NCI-H526 (cell line): ENCODE data around the gene TESMIN.

Experiments used
- DNase-seq, 2 experiments: peaks; one replicate each; lab custom pipeline; 2025; lab: John Stamatoyannopoulos, UW

Gene TESMIN

DNA sequence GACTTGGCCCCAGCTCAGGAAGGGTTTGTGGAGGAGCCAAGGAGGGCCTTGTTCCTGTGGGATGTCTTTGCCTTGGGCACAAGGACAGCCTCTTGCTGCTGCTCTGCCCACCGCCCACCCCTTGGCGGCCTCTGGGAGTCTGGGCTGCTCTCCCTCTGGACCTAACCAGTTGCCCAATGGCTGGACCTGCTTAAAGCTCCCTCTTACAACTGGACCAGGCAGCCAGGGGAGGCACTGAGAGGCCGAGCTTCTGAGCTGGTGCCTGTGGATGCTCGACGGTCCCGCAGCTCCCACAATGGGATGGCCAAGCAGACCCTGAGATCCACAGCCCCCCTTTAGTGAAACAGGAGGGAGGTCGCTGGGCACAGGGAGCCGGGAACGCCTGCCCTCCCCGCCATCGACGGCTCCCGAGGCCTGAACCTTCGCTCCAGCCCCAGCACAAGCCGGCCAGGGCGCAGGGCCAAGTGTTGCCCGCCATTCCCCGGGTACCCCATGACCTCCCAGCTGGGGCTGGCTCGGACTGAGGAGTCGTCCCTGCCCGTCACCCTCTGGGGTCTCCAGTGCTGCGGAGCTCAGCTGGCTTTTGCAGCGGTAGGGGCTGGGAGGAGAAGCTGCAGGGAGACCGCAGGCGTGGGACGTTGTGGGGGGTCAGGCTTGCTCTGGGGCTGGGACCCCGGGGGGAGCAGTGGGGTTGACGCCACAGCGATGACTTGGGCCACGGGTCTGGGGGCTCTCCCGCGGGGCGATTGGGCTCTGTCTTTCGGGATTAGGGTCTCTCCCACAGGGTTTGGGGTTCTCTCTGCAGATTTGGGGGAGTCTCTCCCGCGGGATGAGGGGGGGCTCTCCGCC is 67.6 kb downstream of the TESMIN start:
- no peak for DNase-seq

DNA sequence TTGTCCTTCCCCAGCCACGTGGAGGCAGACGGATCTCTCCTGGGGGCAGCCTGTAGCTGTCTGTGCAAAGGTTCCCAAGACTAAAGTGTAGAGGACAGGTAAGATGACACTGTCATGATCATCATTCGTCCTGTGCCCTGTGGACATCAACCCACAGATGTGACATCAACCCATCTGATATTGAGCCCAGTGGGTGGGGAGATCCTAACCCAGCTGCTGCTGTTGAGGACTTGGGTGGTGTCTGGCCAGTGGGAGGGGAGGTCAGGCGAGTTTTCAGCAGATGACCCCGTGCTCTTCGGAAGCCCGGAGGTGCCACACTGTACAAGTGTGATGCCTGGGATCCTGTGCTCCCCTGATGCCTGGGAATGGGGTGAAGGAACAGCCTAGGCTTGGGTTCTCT is 68.2 kb downstream of the TESMIN start:
- DNase-seq = no peak

DNA sequence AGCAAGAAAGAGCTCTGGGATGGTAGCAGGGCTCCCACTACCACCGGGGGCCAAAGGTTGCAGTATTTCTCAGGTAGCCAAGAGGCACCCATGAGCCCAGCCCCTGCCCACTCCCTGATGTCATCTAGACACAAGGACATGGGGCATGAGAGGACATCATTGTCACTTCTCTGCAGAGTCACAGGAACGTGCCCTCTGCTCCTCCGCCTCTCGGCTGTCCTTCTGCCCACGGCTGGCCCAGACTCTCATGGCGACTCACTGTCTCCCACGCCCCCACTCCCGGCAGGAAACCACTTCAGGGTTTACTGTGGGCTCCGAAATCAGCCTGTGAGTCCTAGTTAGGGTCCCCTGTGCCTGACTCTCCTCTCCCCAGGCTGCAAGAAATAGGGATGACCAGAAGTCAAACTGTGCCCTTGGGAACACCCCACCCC is 68.8 kb downstream of the TESMIN start:
- DNase-seq = no peak

DNA sequence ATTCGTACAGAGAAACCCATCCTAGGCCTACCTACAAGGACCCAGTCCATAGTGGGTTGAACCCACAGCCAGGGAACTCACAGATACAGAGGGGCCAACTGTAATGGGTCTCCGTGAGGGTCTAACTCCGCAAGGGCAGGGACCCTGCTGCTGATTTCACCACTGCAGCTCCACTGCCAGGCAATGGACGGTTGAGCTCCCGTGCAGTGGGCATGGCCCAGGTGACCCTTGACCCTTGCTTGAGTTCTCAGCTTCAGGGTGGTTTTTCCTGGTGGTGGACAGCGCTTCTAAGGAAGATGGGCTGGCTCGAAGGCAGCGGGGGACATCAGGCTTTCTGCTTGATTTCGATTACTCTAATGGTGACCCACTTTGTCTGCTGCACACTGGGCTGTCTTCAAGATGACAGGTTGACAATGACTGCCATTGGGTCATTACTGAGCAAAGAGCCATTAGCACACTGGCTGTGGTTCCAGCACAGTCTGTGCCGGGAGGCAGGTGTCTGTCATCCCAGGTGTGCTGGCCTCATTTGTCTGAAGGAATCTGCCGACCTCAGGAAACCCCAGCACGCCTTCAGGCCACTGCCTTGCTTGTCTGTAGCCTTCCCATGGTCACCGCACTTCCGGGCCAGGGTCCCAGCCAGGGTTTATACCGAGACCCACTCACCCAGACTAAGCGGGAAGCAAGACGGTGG is 70.6 kb downstream of the TESMIN start:
- DNase-seq = no peak

DNA sequence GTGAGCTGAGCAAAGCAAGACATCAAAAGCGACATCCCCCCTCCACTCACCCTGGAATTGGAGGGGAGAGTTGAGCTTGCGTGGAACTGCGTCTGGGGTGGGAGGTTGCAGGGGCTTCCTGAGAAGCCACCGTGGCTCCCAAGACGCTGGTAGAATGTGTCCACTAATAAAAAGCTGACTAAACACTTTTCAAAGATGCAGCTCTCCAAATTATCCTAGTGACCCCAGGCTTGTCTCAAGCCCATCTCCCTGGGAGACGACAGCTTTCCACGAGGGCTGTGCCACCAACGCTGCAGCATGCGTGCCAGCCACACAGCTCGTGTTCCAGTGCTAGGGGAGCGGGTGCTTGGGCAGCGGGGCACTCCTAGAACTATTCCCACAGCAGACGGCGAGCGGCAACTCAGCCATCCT is 73.3 kb downstream of the TESMIN start:
- DNase-seq = no peak

DNA sequence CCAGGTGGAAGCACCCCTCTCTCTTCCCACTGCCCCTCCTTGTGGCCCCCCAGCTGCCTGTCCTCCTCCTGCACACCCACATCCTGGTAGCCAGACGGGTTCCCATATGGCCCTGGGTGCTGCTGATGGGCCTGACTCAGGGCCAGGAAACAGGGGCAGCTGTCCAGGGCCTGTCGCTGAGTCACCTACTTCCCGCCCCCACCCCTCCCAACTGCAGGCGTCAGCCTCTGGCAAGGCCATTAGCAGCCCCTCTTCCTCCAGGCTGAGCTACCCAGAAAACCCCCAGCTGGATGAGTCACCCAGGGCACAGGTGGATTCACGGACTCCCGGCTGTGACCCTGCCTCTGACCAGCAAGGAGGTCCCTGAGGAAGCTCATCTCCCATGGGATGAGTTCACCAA is 73.9 kb downstream of the TESMIN start:
- no peak for DNase-seq

DNA sequence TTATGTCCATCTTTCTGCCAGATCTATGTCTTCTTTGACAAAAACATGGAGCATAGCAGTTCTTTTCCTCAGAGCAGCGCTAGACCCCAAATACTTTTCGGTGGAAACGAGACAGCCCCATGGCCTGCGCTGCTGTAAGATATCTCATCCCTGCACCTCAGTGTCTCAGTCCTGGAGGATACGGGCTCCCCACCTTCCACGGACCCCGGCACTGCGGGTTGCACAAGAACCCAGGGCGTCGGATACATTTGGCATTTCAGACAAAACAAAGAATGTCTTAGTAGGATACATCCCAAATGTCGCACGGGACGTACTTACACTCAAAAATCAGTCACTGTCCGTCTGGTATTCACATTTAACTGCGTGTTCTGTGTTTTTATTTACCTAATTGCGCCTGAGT is 76.9 kb downstream of the TESMIN start:
- no peak for DNase-seq

DNA sequence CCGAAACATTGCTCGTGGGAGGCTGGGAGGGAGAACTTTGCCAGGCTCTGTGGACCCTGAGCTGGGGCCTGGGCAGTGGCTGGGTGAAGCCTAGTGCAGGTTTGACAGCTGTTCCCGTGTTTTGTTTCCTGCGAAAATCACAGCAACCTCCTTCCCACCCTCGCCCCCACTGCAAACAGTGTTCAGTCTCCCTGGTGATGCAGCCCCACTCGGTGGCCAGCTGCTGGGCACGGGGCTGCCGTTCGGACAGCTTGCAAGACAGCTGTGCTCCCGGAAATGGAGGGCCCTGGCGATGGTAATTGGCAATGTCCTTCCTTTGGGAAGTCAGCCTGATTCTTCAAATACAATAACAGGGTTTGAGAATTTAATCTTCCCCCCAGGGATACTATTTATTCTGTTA is 77.3 kb downstream of the TESMIN start:
- no peak for DNase-seq

DNA sequence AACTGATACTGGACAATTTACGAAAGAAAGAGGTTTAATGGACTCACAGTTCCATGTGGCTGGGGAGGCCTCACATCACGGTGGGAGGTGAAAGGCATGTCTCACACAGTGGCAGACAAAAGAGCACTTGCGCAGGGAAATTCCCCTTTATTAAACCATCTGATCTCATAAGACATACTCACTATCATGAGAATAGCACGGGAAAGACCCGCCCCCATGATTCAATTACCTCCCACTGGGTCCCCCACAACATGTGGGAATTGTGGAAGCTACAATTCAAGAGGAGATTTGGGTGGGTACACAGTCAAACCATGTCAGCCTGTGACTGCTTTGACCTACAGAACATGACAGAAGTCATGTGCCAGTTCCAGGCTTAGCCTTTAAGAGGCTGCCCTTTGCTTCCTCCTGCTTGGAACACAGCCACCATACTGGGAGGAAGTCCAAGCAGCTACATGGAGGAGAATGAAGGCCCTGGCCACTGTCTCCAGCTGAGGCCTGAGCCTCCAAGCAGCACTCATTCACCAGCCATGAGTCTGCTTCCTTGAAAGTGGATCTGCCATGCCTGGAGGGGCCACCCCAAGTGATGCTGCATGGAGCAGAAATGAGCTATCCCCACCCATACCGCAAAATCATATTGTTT is 77.9 kb downstream of the TESMIN start:
- DNase-seq = no peak

DNA sequence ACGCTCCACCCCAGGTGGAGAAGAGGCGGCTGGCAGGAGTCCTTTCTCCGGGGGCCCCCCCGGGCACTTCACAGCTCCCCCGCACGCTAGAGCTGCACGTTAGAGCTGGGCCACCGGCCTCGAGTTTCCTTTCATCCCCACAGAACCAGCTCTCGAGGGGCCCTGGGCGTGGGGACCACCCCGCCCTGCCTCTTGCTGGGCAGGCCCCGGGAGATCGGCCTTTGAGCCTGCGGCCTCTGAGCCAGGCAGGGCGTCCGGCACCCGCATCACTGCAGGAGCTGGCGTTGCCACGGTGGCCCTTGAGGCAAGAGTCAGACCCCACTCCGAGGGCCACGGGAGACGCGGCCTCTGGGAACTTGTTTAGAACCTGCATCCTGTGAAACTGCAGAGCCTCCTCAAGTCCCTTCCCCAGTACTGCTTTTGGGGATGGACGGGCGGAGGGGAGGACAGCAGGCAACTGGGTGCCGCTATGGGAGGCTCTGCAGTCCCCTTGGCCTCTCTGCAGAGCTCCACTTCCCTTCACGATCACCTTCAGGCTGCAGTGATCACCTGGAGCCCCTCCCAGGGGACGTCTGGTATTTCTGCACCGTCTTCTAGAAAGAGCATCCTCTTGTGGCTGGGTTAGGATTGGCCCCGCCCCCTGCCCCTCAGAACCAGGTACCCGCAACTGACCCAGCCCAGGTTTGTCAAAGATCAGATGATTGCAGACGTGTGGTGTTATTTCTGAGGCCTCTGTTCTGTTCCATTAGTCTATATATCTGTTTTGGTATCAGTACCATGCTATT is 80.9 kb downstream of the TESMIN start:
- no peak for DNase-seq

DNA sequence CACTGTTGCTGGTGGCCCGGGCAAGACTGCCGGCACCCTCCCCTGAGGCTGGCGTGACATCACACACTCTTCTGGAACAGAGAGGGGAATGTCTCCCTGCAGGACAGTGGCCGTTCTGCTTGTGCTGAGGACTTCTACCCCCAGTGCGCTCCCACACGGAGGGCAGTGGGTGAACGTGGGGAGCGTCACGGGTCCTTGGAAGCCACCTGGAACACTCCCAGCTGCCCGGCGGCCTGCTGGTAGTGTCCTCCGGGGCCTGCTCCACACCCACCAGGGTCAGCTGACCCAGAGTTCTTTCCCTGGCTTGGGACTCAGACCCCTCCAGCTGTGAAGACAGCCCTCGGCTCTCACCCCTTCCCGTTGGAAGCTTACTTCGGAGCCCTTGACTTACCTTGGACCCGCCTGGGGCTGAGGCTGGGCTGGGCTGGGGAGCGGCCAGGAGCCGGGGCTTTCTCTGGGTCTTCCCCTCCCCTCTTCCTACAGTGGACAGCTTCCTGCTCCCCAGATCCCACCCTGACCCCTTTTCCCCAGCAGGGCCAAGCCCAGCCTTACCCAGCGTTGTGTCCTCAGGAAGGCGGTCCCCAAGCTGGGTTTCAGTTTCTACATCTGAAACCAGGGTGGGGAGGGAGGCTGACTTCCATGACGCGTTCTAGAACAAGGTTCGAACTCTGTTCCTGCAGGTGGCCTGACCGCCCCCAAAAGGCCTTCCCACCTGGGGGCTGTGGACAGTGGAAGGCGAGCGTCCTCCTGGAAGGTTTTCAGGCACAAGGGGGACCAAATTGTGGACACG is 81.8 kb downstream of the TESMIN start:
- no peak for DNase-seq

DNA sequence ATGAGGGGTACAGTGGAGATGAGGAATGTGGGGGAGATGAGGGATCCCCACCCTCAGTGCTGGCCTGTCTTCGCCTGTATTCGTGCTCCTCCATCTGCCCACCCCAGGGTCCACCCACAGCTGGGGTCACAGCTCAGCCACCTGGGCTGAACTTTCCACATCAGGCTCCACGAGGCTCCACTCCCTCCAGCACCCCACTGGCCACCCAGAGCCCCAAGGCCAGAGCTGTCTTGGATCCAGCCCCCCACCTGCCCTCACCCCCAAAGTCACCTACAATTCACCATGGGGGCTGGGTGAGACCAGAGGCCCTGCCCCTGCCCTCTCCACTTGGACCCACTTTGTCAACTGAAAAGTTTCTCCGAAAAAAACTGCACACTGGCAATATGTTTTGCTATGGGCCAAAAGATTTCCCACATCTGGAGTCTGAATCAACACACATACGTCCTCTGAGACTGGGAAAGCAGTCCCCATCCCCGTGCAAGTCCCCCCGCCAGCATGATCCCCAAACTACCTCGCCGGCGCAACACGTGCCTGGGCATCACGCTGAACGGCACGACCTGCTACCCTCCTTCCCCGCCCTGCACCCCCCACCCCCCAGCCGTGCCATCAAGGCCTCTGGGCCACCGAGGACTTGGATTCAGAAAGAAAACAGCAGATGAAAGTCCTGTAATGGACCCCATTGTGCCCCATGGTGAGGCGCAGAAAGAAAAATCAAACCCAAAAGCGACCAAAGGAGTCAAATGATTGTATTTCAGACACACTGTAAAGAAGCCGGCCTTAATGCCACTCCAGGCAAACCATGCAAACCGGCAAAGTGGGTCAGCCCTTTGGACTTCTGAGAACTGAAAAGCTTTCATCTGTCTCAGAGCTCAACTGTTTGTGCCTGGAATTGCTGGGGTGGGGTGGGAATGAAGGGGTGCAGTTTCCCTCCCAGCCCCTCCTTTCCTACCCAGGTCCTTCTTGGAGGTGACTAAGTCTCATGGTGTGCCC is 83.5 kb downstream of the TESMIN start:
- DNase-seq = no peak

DNA sequence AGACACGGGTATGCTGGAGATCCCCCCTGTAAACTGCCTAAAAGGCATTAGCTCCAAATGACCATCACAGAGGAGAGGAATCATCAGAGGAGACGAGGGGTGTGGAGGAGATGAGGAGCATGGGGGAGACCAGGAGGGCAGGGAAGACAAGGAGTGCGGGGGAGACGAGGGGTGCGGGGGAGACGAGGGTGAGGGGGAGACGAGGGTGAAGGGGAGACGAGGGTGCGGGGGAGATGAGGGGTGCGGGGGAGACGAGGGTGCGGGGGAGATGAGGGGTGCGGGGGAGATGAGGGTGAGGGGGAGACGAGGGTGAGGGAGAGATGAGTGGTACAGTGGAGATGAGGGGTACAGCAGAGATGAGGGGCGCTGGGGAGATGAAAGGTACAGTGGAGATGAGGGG is 84.5 kb downstream of the TESMIN start:
- no peak for DNase-seq

DNA sequence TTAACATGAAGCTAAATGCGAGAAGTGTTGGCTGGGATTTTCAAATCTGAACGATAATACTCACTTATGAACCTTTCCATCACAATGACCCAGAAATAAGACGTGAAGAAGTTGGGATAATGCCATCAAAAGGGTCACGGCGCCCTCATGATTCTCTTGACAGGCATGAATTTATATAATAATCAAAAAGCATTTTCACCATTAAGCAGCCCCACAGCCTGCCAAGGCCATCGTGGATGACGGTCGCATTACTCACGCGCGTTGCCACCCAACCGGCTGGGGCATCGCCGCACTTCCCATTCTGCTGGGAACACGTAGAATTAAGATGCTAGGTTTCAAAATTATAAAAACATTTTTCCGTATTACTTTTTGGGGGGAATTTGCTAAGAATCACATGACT is 85.9 kb downstream of the TESMIN start:
- DNase-seq = no peak

DNA sequence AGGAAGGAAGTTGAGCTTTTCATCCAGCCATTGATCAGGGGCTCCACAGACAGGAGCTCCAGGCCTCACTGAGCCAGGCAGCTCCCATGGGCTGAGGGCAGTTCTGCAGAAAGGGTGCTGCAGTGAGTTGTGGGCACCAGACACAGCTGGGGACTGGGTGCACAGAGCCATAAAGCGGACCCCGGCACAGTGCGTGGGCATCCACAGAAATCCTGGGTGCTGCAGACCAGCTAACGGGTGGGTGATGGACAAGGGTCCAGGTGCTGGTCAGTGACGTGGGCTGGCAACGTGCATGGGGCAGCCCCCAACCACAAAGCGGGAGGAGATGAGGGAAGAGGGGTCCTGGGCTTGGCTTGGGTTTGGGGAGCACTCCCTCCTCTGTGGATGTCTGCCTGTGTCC is 86.4 kb downstream of the TESMIN start:
- no peak for DNase-seq

DNA sequence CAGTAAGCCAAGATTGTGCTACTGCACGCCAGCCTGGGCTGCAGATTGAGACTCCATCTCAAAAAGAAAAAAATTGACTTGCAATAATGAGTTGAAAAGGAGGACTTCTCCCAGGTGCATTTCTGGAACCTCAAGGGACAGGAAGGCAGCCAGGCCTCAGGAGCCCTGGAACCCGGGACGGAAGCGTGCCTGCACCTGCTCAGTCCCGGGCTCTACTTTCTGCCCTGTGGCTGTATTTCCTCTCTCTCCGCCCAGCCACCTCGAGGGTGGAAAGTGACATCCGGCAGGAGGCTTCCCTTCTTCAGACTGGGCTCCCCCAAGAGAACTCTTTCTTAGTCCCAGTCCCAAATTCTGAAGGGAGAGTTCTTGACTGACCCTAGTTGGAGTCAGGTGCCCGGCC is 87.2 kb downstream of the TESMIN start:
- no peak for DNase-seq

DNA sequence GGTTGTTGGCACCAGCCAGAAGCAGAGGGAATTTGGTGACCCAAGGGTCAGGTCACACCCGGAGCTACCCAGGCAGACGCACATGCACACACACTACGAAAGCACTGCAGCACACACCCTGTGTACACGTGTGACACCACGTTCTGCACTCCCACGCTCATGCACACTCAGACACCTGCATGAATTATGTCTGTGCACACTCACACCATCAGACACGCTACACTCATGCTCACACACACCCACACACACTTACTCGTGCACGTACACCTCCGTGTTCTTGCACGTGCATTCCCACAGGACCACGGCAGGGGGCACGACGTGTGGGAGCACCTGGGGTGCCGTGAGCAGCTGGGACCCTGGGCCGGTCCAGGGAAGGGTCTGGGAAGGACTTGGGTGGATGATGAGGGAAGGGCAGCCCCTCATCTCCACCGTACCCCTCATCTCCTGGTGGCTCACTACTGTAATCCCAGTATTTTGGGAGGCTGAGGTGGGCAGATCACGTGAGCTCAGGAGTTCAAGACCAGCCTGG is 87.8 kb downstream of the TESMIN start:
- DNase-seq = no peak

DNA sequence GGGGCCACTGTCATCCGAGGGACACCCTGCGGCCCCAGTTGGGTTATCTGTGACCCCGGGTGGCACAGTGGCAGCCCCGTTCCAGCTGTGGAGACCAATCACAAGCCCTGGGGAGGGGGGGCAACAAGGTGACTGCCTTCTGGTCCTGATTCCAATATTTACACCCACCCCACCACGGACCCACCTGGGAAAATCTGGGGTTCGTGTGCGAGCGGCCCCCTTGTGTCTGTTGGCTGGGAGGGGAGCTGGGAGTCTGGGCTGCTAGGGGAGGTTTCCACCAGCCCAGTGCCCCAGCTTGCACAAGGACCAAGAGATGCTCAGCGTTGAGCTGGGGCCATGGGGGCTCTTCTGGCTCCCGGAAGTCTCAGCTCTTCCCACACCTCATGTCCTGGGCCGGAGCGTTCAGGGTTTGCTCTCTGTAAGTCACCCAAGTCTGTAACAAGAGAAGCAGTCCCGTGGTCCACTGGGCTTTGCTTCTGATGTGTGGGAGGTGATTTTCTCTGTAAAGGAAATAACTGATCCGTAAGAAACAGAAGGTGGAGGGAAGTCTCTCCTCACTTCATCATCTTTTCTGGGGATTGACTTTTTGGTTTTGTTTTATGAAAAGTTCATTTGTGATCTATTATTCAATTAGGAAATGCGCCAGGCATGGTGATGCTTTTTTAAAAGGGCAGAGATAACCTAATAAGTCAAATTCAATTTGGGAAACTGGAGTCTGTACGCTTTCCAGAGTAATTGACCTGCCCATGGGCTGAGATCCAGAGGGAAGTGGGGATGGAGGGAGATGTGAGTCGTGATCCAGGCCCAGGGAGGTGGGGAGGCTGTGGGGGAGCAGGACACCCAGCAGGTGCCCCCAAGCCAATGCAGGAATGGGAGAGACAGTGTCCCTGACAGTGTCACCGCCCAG is 89.4 kb downstream of the TESMIN start:
- DNase-seq = no peak

DNA sequence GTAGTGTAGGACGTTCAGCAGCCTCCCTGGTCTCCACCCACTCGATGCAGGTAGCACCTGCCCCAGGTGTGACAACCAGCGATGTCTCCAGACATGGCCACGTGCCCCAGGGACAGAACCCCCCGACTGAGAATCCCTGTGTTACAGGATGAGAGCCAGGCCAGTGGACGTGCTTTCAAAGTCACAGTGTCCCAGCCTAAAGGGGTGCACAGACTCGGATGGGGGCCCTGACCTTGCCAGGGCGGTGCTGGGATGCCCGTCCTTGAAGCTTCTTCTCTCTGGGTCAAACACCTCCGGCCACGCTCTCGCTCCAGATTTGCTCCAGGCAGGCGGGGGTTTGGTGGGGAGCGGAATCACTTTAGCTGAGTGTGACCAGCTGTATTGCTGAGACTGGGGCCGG is 90.3 kb downstream of the TESMIN start:
- no peak for DNase-seq
